SK-N-SH (cell line): Measurements from ENCODE around the gene PF4V1. TPM values are rescaled to one million over a fixed set of nuclear protein-coding genes. Genes with fewer than 3 reads are reported as not detected.

Experiments
- CTCF ChIA-PET: fragments of 300-600, 350-600 bp; formaldehyde crosslinking; extraction: SDS; loops from one replicate; lab custom pipeline; 2021; lab: Yijun Ruan, JAX
- POLR2A ChIA-PET: fragments of 350-600 bp; sonication (Branson Sonifier 250); formaldehyde crosslinking; extraction: SDS; loops from one replicate; lab custom pipeline; 2020; ENCODE audit warnings: antibody characterized with exemption, inconsistent platforms; lab: Yijun Ruan, JAX
- DNase-seq: peaks from one replicate; pipeline ENCODE4 v3.0.0; 2012
- H2AFZ ChIP-seq: fragments of 200-600 bp; sonication (generic); 2 replicates; pipeline ENCODE4 v1.8.1; 2016; ENCODE audit warnings: antibody characterized with exemption, mild to moderate bottlenecking, low read depth
- H3F3A ChIP-seq: fragments of 200-600 bp; sonication (generic); replicated peaks from 2 replicates; pipeline ENCODE3; 2016; ENCODE audit warnings: antibody characterized with exemption, mild to moderate bottlenecking; ENCODE audit not compliant: insufficient read depth
- H3K27ac ChIP-seq, 2 experiments: fragments of 200-500 bp in 1 of 2; fragments of 200-600 bp in 1 of 2; sonication (Bioruptor generic) in 1 of 2; sonication (generic), shearing (Covaris generic) in 1 of 2; 2 replicates each; pipeline versions ENCODE4 v1.5.1 to v1.6.1; 2014 to 2016; ENCODE audit warnings: low read depth in 2 of 2, inconsistent platforms in 1 of 2, low read length in 1 of 2, mild to moderate bottlenecking in 1 of 2, mixed read lengths in 1 of 2
- H3K27me3 ChIP-seq: fragments of 200-600 bp; sonication (generic), shearing (Covaris generic); 2 replicates; pipeline ENCODE4 v1.6.1; 2016; ENCODE audit warnings: mixed run types; ENCODE audit not compliant: insufficient read depth
- H3K36me3 ChIP-seq, 2 experiments: fragments of 200-500 bp in 1 of 2; fragments of 200-600 bp in 1 of 2; sonication (Bioruptor generic) in 1 of 2; sonication (generic) in 1 of 2; replicated peaks in 1 of 2; 2 replicates each; pipeline versions ENCODE3 to v1.5.1; 2014 to 2016; ENCODE audit warnings: low read length in 1 of 2, mild to moderate bottlenecking in 1 of 2; ENCODE audit not compliant: insufficient read depth in 2 of 2, control insufficient read depth in 1 of 2
- H3K4me1 ChIP-seq, 2 experiments: fragments of 200-500 bp in 1 of 2; fragments of 200-600 bp in 1 of 2; sonication (Bioruptor generic) in 1 of 2; sonication (generic), shearing (Covaris generic) in 1 of 2; 2 replicates each; pipeline versions ENCODE4 v1.5.1 to v1.6.1; 2014 to 2016; ENCODE audit warnings: low read depth in 1 of 2, low read length in 1 of 2, mixed run types in 1 of 2; ENCODE audit not compliant: insufficient read depth in 2 of 2, control insufficient read depth in 1 of 2
- H3K4me2 ChIP-seq: fragments of 200-600 bp; sonication (generic), shearing (Covaris generic); 2 replicates; pipeline ENCODE4 v1.6.1; 2017; ENCODE audit warnings: mixed run types
- H3K4me3 ChIP-seq, 2 experiments: fragments of 200-500 bp in 1 of 2; fragments of 200-600 bp in 1 of 2; sonication (Bioruptor generic) in 1 of 2; sonication (generic), shearing (Covaris generic) in 1 of 2; 2 replicates each; pipeline versions ENCODE4 v1.5.1 to v1.8.1; 2014 to 2016; ENCODE audit warnings: low read depth in 2 of 2, inconsistent platforms in 1 of 2, low read length in 1 of 2, mild to moderate bottlenecking in 1 of 2, mixed read lengths in 1 of 2, moderate library complexity in 1 of 2
- H3K79me2 ChIP-seq: fragments of 200-600 bp; sonication (generic); 2 replicates; pipeline ENCODE4 v1.8.1; 2017; ENCODE audit warnings: mild to moderate bottlenecking; ENCODE audit not compliant: insufficient read depth
- H3K9ac ChIP-seq: fragments of 200-600 bp; sonication (generic); 2 replicates; pipeline ENCODE4 v1.6.1; 2017; ENCODE audit warnings: mixed run types
- H3K9me2 ChIP-seq: fragments of 200-600 bp; sonication (generic); 2 replicates; pipeline ENCODE4 v1.6.1; 2017; ENCODE audit warnings: mixed run types
- H3K9me3 ChIP-seq: fragments of 200-600 bp; sonication (generic); 2 replicates; pipeline ENCODE4 v1.6.1; 2017; ENCODE audit warnings: mixed run types, mild to moderate bottlenecking, moderate library complexity
- H4K20me1 ChIP-seq: fragments of 200-600 bp; sonication (generic); 2 replicates; pipeline ENCODE4 v1.6.1; 2017; ENCODE audit warnings: mild to moderate bottlenecking, mixed run types; ENCODE audit not compliant: insufficient read depth
- EP300 ChIP-seq, 2 experiments: IDR thresholded peaks; 2 replicates each; pipeline versions ENCODE4 v1.4.0 to v1.6.1; 2012; ENCODE audit warnings: borderline replicate concordance in 1 of 2, low read depth in 1 of 2, low read length in 1 of 2
- EZH2phosphoT487 ChIP-seq: fragments of 200-600 bp; sonication (generic); IDR thresholded peaks from 2 replicates; pipeline ENCODE4 v1.6.1; 2017; ENCODE audit warnings: low read depth, mixed run types, mild to moderate bottlenecking, antibody characterized with exemption, moderate library complexity, borderline replicate concordance
- FOSL2 ChIP-seq: IDR thresholded peaks from 2 replicates; pipeline ENCODE4 v1.4.0; 2012; ENCODE audit warnings: low read depth, mild to moderate bottlenecking, moderate library complexity, borderline replicate concordance
- FOXJ3 ChIP-seq: sonication (generic); formaldehyde crosslinking; IDR thresholded peaks from 2 replicates; pipeline ENCODE4 v1.5.1; 2020; ENCODE audit warnings: mild to moderate bottlenecking, missing genetic modification reagents
- FOXM1 ChIP-seq: IDR thresholded peaks from 2 replicates; pipeline ENCODE4 v1.4.0; 2012; ENCODE audit warnings: low read depth, mild to moderate bottlenecking
- GABPA ChIP-seq: IDR thresholded peaks from 2 replicates; pipeline ENCODE4 v1.4.0; 2012; ENCODE audit warnings: low read depth, mild to moderate bottlenecking
- MAX ChIP-seq: IDR thresholded peaks from 2 replicates; pipeline ENCODE4 v1.4.0; 2012; ENCODE audit warnings: low read depth
- MEF2A ChIP-seq: IDR thresholded peaks from 2 replicates; pipeline ENCODE4 v1.4.0; 2012; ENCODE audit warnings: low read depth, borderline replicate concordance
- NFIC ChIP-seq: IDR thresholded peaks from 2 replicates; pipeline ENCODE4 v1.4.0; 2012; ENCODE audit warnings: borderline replicate concordance
- NRF1 ChIP-seq: IDR thresholded peaks from 2 replicates; pipeline ENCODE4 v1.6.1; 2012; ENCODE audit warnings: low read depth, mild to moderate bottlenecking, low read length
- POLR2AphosphoS5 ChIP-seq: IDR thresholded peaks from 2 replicates; pipeline ENCODE4 v1.6.1; 2012; ENCODE audit warnings: low read depth, low read length
- RAD21 ChIP-seq: IDR thresholded peaks from 2 replicates; pipeline ENCODE4 v1.6.1; 2012; ENCODE audit warnings: mild to moderate bottlenecking, low read length
- RCOR1 ChIP-seq: fragments of 150-350 bp; IDR thresholded peaks from 2 replicates; pipeline ENCODE4 v1.6.1; 2017; ENCODE audit warnings: antibody characterized with exemption, low read length
- SIN3A ChIP-seq: IDR thresholded peaks from 2 replicates; pipeline ENCODE4 v1.6.1; 2012; ENCODE audit warnings: low read depth, mild to moderate bottlenecking, low read length, moderate library complexity, borderline replicate concordance
- TCF12 ChIP-seq: IDR thresholded peaks from 2 replicates; pipeline ENCODE4 v1.4.0; 2012
- USF2 ChIP-seq: fragments of 150-350 bp; IDR thresholded peaks from 2 replicates; pipeline ENCODE4 v1.6.1; 2017; ENCODE audit warnings: antibody characterized with exemption, low read length, low read depth, borderline replicate concordance
- YY1 ChIP-seq: IDR thresholded peaks from 2 replicates; pipeline ENCODE4 v1.4.0; 2012; ENCODE audit warnings: low read depth, mild to moderate bottlenecking
- ZBTB33 ChIP-seq: IDR thresholded peaks from 2 replicates; pipeline ENCODE4 v1.4.0; 2012; ENCODE audit warnings: low read depth, borderline replicate concordance
- WGBS: methylation state at CpG from one replicate; pipeline ENCODE4 v1.1.6; 2017; ENCODE audit warnings: low lambda C conversion rate; 5-methylcytosine and 5-hydroxymethylcytosine counted together
- polyA plus RNA-seq, 3 experiments: library from polyadenylated mRNA; depleted of rRNA; stranded (reverse); fragments of >200 nt; gene quantifications; 2 replicates each; pipeline ENCODE4 v1.2.3, GENCODE V29; 2012
- TF ChIP-seq, protein P1 (sequence below): fragments of 150-350 bp; IDR thresholded peaks from 2 replicates; pipeline ENCODE4 v1.6.1; 2016; ENCODE audit warnings: mild to moderate bottlenecking, low read depth, low read length

The PF4V1 gene
- polyA plus RNA-seq, 1 of the 3 experiments (the other 2 are of a cell fraction): not detected

- TF ChIP-seq MEF2A: no peak
Observed at GRCh38 chr4:73852771-73853170, 325 bp upstream of the PF4V1 start (continued).

DNA sequence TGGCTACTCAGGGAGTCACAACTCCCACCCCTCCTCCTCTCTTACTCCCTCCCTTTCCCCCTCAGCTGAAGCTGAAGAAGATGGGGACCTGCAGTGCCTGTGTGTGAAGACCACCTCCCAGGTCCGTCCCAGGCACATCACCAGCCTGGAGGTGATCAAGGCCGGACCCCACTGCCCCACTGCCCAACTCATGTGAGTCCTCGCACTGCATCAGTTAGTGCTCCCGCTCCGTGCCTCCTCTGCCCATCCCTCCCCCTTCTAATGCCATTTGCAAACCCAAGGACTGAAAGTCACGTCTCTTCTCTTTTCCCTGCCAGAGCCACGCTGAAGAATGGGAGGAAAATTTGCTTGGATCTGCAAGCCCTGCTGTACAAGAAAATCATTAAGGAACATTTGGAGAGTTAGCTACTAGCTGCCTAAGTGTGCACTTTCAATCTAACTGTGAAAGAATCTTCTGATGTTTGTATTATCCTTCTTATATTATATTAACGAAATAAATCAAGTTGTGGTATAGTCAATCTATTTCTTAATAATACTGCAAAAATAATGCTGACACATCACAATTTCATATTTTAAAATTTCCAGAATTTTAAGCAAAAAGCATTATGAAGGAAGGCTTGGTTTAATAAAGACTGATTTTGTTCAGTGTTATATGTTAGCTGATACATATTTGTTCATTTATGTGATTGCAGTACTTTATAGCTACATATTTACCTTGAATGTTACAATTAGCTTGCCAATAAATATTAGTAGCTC lies 800 bp downstream of the PF4V1 start:
- ChIA-PET CTCF (no interaction called here), POLR2A (no interaction called here)
- no peak for DNase-seq
- Histone ChIP-seq H3K27me3 (peaks cover 7% of the 10 kb centered on the region; the same call in 1 of the 2 replicates), H3K4me3 (no peak overlapping the region), H3K9me2 (no peaks in the 10 kb centered on the region), H2AFZ (no peak overlapping the region), H3K36me3 (no peaks in the 10 kb centered on the region), H4K20me1 (no peaks in the 10 kb centered on the region), H3K27ac (no peak overlapping the region), H3K9ac (no peak overlapping the region), H3K4me1 (no peaks in the 10 kb centered on the region), H3K9me3 (no peaks in the 10 kb centered on the region), H3K79me2 (no peaks in the 10 kb centered on the region), H3K4me2 (no peak overlapping the region), H3F3A (no peaks in the 10 kb centered on the region)
- 12% methylated on average over 8 of the region's 8 CpGs for WGBS
- TF ChIP-seq FOSL2 (no peak), USF2 (no peak), EZH2phosphoT487 (no peak), EP300 (IDR thresholded peaks at IDR 0.05; ENCODE audit: borderline replicate concordance in 1 of 2, low read depth in 1 of 2, low read length in 1 of 2) (no peak), NFIC (no peak), GABPA (no peak), MEF2A (no peak), TCF12 (no peak)

- H3K27ac ChIP-seq: no peak overlapping the region
Observed at GRCh38 chr4:73855406-73855805, 2.3 kb downstream of the PF4V1 start.

More at GRCh38 chr4:73855406-73855805, 2.3 kb downstream of the PF4V1 start:
- Histone ChIP-seq H4K20me1 (no peaks in the 10 kb centered on the region), H3K36me3 (no peaks in the 10 kb centered on the region), H3K27me3 (peaks cover 13% of the 10 kb centered on the region; the same call in 1 of the 2 replicates), H3K9me3 (no peaks in the 10 kb centered on the region), H2AFZ (no peak overlapping the region), H3K9me2 (no peaks in the 10 kb centered on the region), H3K4me1 (no peaks in the 10 kb centered on the region), H3K4me2 (no peak overlapping the region), H3F3A (no peaks in the 10 kb centered on the region), H3K4me3 (no peak overlapping the region), H3K9ac (no peak overlapping the region), H3K79me2 (no peaks in the 10 kb centered on the region)
- ChIA-PET CTCF (no interaction called here), POLR2A (no interaction called here)
- no peak for TF ChIP-seq RAD21
- TF ChIP-seq ZBTB33: no peak
- TF ChIP-seq, protein P1, sequence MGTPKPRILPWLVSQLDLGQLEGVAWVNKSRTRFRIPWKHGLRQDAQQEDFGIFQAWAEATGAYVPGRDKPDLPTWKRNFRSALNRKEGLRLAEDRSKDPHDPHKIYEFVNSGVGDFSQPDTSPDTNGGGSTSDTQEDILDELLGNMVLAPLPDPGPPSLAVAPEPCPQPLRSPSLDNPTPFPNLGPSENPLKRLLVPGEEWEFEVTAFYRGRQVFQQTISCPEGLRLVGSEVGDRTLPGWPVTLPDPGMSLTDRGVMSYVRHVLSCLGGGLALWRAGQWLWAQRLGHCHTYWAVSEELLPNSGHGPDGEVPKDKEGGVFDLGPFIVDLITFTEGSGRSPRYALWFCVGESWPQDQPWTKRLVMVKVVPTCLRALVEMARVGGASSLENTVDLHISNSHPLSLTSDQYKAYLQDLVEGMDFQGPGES: no peak
- TF ChIP-seq RCOR1: no peak
- TF ChIP-seq MEF2A: no peak
- TF ChIP-seq YY1: no peak
- TF ChIP-seq MAX: no peak
- no peak for TF ChIP-seq NRF1
- no peak for TF ChIP-seq FOXM1
- no peak for TF ChIP-seq FOXJ3
- TF ChIP-seq EP300 (IDR thresholded peaks at IDR 0.05; ENCODE audit: borderline replicate concordance in 1 of 2, low read depth in 1 of 2, low read length in 1 of 2): no peak
- no peak for TF ChIP-seq SIN3A
- no peak for TF ChIP-seq POLR2AphosphoS5
- 7% methylated on average over 4 of the region's 4 CpGs for WGBS
- no peak for DNase-seq
